GM19328 (cell line): ENCODE measurements around the gene KSR1.
A peak's percentile ranks its signal among the peaks of the same experiment; 100 is the strongest.
"Not testable (repeated sequence)": the region's sequence is repeated elsewhere in the genome, so short reads cannot be mapped to it uniquely, and the experiment has no call there.

Experiments used
- ATAC-seq: cut with Tn5 transposase; IDR thresholded peaks from one replicate; pipeline ENCODE4 v1.9.1; 2021; ENCODE audit warnings: mild to moderate bottlenecking, moderate library complexity; ENCODE audit not compliant: unreplicated experiment

The KSR1 gene

DNA sequence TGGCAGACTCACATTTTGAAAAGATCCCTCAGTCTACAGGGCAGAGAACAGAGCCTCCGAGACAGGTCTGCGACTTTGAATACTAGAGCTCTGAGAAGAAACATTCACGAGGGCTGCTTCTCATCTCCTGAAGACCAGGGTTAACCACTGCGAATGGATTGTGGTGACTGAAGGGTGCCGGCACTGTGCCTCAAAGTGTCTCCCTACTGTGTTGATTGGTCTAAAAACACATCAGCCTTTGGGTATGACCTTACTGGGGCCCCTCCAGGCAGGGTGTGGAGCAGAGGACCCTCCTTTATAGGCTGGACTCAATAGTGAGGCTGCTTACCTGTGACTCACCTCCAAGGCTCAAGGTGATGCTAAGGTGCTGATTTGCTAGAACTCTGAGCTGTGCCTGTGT is 172.1 kb downstream of the KSR1 start:
- ATAC-seq: no peak

DNA sequence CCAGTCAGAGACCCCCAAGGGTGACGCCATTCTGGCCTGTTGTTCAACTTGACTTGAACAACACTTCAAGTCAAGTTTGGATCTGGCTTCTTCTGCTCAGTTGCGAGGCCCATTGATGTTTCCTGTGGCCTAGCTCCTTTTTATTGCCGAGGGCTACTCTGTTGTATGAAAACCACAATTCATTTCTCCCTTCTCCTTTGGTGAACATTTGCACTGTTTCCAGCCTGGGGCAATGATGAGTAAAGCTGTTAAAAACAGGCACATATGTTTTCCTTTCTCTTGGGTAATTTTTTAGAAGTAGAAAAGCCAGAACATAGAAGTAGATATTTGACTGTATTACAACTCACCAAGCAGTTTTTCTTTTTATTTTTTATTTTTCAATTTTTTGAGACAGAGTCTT is 173.0 kb downstream of the KSR1 start:
- not testable (repeated sequence) for ATAC-seq

DNA sequence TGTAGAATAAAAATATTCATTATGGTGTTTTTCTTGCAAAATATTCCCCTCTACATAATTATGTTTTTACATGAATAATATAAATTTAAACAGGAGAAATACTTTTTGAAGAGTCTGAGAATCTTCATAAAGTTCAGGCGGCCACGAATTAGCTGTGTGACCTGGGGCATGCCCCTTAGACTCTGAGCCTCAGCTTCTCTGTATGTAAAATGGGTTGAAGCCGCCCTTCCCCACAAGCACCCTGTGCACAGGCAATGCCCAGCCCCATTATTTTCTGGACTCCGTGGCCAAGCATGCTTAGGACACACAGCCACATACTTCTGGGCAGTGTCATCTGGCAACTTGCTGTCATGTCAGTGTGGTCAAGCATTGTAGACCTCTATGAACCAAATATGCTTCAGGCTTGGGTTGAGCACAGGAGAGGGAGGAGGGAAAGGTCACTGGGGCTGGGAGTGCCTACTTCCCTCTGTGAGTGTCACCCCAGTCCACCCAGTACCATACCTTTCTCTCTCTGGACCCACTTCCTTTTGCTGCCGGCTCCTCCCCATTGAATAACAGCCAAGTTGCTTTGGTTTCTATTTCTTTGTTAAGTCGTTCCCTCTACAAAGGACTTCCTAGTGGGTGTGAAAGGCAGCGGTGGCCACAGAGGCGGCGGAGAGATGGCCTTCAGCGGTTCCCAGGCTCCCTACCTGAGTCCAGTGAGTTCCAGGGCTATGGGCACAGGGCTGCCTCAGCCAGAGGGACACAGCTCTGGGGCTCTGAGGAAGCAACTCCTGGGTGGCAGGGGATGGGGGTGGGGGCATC is 174.6 kb downstream of the KSR1 start, which contains the start of gene LGALS9:
Gene LGALS9, plus strand, starts transcription at position 582 of the 804 bp plus-strand sequence. Its CDS starts 78 bp downstream, at position 660.
- peak; percentile 51 for ATAC-seq

DNA sequence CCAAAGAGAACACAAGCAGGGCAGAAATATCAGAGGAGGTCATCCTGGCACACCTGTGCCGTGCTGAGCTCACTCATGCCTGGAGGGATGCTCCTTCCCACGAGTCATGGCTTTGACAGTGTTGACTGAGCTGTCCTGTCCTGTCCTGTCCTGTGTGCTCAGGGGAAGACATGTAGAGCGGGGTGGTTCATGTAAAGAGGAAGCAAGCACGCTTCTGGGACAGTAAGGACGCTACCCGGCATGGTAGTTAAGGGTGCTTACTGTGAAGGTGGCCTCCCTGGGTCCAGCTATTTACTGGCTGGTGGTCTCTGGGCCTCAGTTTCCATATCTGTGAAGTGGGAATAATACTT is 175.1 kb downstream of the KSR1 start:
- peak; percentile 37 for ATAC-seq

DNA sequence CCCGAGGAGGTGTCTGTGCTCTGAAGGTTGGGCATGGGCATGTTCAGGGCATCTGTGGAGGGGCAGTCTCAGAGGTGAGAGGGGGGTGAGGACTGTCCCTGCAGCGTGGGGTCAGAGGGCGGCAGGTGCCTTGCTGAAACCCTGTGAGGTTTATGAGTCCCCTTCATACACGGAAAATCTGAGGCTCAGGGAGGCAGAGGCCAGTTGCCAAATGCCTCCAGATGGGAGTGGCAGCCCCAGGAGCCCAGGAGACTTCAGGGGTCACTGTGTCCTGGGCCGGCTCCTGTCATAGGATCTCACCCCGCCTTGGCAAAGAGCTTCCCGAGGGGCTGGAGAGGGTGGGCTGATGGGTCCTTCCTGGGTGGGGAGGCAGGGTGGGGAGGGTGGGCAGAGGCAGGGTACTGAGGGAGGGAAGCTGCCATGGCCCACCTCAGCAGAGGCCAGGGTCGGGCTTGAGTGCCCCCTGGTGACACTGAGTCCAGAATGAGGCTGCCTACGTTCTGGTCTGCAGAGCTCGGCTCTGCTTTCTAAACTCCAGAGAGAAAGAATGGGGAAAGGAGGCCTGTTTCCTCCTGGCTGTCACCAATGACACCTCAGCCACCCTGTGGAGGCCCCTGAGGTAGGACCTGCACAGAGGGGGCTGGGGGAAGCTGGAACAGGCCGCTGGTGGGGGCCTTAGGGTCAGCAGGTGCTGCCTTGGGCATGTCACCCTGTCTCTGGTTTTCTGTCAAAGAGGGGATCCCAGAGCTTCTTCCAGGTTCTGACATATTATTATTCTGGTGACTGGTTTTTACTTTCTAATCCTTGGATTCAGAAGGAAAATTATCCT is 175.9 kb downstream of the KSR1 start:
- ATAC-seq: no peak

DNA sequence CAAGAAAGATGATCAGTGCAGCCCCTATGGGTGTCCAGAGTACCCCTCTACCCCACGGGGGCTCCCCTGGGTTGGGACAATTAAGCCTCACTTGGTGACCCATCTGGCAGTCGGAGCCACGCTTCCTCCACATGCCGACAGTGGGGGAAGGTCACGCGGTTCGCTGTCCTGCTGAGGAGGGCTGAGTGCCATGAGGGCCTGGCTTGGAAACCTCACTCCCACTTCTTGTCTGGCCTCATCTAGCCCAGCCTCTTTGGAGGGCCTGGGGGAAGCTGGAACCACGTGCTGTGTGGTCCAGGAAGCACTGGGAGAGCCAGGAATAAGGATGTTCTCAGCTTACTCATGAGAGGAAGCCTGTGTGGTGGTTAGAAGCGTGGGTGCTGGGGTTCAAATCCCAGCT is 176.5 kb downstream of the KSR1 start:
- not testable (repeated sequence) for ATAC-seq

DNA sequence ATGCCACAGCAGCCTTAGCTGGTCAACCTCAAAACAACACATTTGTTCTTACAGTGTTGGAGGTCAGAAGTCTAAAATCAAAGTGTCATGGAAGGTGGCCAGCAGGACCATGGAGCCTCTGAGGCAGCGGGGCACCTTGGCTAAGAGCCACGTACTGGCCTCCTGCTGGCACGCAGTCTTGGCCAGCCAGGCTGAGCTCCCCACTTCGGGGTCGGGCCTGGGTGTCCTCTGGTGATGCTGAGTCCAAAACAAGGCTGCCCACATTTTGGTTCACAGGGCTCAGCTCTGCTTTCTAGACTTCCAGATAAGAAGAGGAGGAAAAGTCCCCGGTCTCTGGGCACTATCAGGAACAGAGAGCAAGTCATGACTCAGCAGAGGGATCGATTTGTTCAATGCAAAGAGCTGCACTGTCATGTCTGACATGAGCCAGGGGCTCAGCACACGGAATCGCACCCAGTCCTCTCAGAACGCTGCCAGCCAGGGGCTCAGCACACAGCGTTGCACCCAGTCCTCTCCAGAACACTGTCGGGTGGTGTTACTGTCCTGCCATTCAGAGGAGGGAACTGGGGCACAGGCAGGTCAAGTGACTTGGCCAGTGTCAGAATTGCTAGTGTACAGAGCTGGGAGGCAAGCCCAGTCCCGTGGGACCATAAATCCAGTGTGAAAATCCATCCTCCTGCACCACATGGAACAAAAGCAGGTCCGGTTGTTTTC is 177.2 kb downstream of the KSR1 start:
- no peak for ATAC-seq

DNA sequence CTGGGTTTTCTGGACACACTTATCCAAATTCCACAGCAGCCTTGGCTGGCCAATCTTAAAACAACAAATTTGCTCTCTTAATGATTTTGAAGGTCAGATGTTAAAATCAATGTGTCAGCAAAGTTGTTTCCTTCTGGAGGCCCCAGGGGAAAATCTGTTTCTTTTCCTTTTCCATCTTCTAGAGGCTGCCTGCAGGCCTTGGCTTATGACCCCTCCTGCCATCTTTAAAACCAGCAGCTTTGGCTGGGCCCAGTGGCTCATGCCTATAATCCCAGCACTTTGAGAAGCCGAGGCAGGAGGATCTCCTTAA is 177.7 kb downstream of the KSR1 start:
- ATAC-seq: no peak

DNA sequence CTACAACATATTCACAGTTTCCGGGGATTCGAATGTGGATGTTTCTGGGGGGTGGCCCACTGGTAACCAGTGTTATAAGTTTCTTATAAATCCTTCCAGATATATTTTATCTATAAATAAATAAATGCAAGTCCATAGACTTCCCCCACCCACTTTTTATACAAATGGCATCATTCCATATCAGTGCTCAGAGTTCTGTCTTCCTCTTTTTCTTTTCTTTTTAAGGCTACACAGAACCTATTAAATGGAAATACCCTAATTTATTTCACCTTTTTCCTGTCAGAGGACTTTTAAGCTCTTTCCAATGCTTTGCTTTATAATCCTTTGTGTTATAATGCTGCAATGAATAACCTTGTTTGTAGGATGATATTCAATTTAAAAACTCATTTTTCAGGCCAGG is 178.5 kb downstream of the KSR1 start:
- ATAC-seq: no peak

DNA sequence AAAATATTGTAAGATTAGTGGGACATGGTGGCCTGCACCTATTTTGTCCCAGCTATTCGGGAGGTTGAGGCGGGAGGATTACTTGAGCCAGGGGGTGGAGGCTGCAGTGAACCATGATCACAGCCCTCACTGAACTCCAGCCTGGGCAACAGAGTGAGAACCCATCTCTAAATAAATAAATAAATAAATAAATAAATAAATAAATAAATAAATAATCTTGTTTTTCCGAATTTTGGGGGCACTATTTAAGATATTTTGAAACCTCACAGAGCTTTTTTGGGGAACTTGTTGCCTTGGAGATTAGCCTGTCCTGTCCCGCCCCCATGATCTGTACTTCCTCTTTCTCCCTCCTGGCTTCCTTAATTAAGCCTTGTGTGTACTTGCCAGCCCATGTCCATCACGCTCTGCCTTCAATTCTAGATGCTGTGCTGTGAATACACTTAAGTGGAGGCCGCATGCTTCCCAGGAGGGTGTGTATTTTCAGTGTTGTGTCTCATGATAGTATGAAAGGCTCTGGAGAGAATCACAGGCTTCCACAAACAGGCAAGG is 179.1 kb downstream of the KSR1 start:
- no peak for ATAC-seq

DNA sequence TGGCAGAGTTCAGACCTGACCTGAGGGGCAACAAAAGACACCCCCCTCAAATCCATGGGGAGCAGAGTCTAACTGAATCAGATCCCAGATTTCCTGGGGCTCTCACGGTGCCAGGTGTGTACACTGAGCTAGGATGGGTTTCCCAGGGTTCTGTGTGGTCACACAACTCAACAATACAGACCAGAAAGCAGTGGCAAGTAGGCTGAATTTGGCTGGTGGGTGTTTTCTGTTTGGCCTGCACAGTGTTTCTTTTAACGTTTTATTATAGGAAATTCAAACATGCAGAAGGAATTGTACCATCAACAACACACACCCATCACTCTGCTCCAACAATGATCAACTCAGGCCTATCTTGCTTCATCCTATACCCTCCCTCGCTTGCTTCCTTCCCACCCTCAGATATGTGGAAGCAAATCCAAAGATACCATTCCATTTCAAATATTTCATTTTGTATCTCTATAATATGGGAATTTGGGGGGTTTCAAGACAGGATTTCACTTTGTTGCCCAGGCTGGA is 179.8 kb downstream of the KSR1 start:
- not testable (repeated sequence) for ATAC-seq

DNA sequence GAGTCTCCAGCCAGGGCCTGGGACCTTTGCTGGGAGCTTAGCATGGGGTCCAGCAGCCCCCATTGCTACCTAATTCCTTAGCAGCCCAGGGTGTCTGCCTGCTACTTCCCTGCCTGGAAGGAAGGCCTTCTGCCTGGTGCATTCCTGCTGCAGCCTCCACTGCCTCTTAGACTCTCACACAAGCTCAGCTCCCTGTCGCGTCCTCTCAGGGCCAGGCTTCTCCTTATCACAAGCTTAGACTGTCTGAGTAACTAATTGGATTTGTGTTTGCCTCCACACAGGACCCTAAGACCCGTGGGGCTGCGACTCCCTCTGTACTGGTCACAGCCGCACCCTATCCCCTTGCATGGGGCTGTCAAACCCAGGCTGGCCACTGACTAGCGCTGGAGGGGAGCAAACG is 181.6 kb downstream of the KSR1 start:
- ATAC-seq: not testable (repeated sequence)

DNA sequence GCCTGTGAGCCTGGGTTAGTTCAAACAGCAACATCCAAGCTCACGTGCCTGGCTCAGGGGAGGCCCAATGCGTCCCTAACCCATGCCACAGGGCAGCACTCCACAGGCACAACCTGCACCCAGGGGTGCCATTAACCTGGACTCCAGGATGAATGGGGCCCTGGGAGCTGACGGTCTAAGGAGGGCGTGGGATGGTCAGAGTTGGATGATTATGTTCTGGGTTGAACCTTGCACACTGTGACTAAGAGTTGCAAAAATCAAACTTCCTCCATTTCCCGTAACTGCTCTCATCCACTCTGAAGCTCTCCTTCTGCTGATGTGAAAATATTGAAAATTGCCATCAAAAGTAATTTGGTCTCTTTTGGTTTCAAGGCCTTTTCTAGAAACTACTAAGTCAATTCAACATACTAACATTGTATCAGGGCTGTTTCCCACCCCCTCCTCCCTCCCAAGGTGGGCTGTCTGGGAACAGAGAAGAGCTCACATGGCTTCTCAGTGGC is 182.2 kb downstream of the KSR1 start:
- ATAC-seq: not testable (repeated sequence)

DNA sequence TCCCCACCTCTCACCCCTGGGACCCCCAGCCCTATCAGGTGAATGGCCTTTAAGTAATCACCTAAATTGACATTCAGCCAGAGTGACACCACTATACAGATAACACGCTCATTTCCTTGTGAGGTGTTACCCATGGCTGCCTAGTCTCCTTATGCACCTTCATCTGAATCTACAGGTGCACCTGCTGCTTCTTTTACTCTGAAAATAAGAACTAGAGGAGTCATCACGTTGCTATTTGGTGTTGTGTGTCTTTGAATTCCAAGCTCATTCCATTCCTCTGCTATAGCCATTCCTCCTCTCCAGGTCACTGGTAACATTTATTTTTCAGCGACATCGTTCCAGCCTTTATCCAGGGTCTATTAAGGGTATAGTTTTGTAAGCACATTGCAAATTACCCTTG is 184.5 kb downstream of the KSR1 start:
- no peak for ATAC-seq

DNA sequence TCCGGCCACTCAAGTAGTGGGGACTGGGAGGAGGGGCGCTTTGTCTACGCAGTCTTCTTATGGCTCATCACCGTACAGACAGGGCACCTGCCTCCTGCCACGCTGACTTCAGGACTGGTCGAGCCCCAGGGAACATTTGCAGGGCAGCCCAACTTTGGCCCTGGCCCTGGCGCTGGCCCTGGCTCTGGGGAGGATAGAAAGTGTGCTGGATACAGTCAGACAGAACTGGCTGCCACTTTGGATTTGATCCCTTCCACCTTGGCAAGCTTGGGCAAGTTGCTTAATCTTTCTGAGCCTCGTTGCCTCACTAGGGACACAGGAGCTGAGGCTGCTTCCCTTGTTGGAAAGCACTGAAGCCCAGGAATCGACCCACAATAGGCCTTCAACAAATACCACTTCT is 188.3 kb downstream of the KSR1 start:
- ATAC-seq: no peak

DNA sequence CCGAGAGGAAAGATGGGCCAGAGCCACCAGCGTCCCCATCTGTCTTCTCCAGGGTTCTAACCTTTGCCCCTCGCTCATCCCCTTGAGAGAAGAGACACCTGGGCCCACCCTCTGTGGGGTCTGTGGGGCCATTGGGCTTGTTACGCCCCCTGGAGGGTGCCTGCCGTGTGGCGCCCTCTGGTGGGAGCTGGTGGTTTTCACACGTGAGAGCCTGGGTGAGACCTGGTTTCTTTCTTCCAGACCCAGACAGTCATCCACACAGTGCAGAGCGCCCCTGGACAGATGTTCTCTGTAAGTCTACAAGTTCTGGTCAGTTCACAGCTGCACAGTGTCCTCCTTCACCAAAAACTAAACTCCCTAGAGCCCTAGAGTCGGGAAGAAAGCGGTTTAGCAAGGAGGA is 189.4 kb downstream of the KSR1 start:
- ATAC-seq: not testable (repeated sequence)

DNA sequence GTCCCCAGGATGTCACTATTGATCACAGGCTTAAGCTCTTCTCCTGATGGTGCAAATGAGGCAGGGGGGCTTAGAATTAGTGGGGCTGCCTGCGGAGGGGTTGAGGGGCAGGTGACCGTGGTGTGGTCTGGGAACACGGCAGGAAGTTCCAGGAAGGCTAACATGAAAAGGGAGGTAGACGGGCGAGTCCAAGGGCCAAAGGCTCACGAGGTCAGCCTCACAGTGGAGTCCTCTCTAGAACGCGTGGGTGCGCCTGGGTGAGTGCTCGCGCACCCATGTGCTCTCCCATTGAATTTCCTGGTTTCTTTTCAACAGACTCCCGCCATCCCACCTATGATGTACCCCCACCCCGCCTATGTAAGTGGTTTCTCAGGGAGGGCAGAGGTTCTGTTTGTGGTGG is 190.0 kb downstream of the KSR1 start:
- ATAC-seq: no peak

DNA sequence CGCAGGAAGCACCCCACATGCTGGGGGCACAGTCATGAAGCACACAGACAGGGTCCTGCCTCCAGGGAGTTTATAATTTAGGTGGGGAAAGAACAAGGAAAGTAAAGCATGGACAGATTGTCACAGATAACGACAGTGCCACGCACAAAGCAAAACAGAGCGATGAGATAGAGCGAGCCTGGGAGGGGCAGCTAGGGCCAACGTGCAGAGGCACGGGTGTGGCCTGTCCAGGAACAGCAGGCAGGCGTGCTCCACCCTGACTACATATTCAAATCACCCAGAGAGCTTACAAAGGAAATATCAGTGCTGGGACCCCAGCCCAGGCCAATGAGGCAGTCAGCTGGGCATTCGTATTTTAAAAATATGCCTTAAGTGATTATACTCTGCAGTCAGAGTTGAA is 191.5 kb downstream of the KSR1 start:
- no peak for ATAC-seq

DNA sequence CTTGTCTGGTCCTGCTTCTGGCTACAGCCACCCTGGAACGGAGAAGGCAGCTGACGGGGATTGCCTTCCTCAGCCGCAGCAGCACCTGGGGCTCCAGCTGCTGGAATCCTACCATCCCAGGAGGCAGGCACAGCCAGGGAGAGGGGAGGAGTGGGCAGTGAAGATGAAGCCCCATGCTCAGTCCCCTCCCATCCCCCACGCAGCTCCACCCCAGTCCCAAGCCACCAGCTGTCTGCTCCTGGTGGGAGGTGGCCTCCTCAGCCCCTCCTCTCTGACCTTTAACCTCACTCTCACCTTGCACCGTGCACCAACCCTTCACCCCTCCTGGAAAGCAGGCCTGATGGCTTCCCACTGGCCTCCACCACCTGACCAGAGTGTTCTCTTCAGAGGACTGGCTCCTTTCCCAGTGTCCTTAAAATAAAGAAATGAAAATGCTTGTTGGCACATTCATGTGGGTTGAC is 192.9 kb downstream of the KSR1 start:
- not testable (repeated sequence) for ATAC-seq

DNA sequence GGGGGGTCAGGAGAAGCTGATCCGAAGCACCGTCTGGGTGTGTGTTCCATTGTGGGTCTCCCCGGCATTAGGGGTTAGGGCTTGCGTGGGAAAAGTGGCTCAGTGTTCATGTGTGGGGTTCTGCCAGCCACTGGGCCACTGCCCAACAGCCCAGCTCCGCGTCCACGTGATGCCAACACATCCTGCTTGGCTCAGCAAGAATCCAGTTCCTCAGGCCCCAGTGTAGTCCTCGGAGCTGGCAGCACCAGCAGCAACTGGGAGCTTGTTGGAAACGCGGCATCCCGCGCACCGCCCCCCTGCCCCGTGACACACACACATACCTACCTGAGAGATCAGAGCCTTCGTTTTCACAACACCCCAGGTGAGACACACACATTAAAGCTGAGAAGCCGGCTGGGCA is 193.7 kb downstream of the KSR1 start:
- no peak for ATAC-seq

DNA sequence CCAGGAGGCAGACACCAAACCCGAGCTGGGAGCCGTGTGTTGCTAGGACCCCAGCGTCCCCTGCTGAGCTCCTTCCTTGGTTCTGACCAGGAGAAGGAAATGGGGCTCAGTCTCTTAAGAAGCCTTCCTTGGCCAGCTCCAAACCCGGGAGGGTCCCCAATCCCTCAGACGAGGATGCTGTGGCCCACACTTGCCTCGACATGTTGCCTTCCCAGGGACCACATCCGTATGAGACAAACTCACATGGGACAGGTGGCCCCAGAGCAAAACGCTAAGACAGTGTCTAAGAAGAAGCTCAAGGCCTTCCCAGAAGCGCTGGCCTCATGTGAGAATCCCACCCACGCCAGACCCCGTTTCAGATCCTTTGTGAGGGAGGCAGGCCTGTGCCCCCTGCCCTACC is 194.6 kb downstream of the KSR1 start:
- ATAC-seq: no peak
